NCI-H345 (cell line): Measurements from ENCODE around the gene STAG1.
A peak's percentile ranks its signal among the peaks of the same experiment; 100 is the strongest.
"Not testable (repeated sequence)": the region's sequence is repeated elsewhere in the genome, so short reads cannot be mapped to it uniquely, and the experiment has no call there.

Source experiments
- DNase-seq: peaks from one replicate; lab custom pipeline; 2025; lab: John Stamatoyannopoulos, UW

The STAG1 gene

GRCh38 chr3:136752172-136752421 is at the start of gene STAG1:
TSS of gene STAG1 (minus strand) at chr3:136752378. CDS start at chr3:136630898, 121,480 bp downstream.
- DNase-seq, result no peak

GRCh38 chr3:136801146-136801545 is 49.0 kb upstream of the STAG1 start:
- not testable (repeated sequence) for DNase-seq

DNA sequence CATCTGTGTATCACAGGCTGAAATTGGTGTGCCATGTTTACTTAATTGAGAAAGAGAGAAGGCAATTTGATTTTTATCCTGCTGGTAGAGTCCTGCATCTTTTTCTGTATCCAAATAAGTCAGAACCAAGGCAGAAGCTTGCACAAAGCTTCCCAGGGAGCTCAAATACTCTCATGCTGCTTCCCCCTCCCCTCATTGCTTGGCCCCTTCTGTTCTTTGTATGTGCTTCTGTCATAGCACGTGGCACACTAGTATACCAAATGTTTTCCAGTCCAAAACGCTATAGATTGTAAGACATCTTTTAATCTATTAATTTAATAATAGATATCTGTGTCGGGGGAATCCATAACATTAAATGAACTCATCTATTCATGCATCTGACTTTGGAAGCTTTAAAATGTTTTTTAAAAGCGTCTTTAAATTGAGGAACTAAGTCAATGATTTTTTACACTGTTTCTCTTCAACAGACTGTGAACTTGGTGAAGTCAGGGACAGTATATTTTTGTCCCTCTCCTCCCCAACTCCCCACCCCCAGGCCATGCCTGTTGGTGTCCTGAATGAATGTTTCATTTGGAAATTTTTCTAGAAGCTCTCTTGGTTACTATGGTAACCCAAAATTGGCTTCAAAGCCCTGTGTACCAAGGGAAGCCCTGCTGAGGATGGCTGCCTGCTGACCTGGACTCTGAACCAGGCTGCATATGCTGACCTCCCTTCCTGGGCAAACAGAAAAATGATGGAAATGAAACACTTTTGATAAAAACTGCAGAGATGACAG is 40.6 kb upstream of the STAG1 start:
- no peak for DNase-seq

DNA sequence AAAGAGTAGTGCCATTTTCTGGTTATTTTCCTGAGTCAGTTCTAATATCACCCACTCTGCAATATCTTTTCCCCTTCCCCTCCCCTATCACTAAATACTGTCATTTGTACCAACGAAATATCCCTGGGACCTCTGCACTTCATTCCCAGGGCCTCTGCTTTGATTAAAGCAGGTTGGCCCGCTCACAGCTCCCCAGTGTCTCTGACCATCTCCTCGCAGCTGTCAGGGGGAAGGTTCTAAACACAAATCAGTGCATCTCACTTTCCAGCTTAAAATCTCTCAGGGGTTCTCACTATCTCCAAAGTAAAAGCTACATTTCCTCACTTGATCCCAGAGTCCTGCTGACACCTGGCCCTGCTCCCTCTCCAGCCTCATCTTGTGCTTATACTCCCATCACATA is 38.6 kb upstream of the STAG1 start:
- no peak for DNase-seq

DNA sequence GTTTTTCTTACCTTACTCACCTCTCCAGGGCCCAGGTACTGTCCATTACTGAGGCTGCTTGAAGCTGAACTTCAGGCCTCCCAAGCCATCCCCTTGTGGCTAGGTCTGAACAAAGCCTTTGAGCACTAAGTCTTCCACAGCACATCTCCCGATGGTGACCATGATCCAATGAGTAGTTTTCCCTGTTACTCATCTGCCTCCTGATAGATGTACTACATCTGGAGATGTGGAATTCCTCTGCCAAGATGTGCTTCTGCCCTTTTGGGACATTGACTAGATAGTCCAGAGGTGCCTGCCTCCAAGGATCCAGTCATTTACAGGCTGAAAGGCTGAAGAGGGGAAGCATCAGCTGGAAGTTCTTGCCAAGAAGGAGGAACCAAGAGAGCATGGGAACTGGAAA is 37.8 kb upstream of the STAG1 start:
- no peak for DNase-seq

DNA sequence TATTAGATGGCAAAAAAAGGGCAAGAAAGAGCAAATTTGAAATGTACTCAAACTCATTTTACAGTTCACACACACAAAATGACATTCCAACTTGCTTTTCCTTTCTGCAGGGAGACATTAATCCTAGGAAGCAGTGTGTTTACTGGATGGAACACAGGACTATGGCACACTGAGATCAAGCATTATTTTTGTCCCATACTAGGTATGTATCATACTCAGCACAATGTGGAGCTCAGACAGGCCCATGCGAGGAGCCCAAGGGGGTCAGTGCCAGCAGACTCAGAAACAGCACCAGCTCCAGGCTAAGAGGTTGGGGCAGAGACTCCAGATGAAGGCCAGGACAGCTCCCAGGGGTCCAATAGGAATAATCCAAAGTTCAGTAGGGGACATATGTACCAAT is 36.0 kb upstream of the STAG1 start:
- DNase-seq, result no peak

DNA sequence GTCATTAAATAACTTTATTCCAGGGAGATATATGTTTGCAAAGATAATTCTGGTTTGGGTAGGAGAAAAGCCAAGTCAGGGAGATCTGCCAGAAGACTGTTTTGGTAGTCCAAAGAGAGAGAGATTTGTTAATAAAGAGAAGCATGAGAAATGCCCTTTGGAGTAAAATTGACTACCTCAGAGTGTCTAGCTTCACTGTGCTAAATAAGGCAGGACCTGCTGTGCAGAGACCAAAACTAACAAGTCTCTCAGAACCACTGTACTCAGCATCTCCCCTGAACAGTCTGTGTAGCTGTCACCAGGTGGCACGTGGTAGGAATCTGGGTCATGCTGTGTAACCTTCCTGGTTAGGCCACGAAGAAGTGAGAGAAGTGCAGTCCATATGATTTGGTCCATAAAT is 35.2 kb upstream of the STAG1 start:
- no peak for DNase-seq

DNA sequence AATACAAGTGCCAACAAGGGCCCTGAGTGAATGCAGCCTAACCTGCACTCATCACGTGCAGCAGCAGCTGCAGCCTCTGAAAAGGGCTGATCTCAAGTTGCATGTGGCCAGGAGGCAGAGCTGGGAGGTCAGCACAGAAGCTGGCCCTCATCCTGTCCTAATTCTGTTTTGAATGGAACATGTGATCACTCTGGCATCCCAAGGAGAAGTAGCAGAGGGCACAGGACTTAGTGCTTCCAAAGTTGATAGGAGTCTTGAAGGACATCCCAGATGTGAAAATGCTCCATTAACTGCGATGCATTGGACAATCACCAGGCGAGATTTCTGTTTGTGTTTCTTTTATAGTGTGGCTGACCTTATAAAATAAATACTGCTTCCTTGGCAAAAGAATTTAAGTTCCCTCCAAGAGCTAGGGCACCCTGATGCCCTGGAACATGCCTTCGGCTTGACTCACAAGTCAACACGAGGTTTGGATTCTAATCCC is 31.6 kb upstream of the STAG1 start:
- DNase-seq, result no peak

- DNase-seq, result no peak
Measured at GRCh38 chr3:136780741-136781140, 28.6 kb upstream of the STAG1 start.

GRCh38 chr3:136778865-136779264 is 26.7 kb upstream of the STAG1 start:
- no peak for DNase-seq

GRCh38 chr3:136772709-136773108 is 20.5 kb upstream of the STAG1 start:
- no peak for DNase-seq

- DNase-seq, result not testable (repeated sequence)
Measured at GRCh38 chr3:136758160-136759102, 6.3 kb upstream of the STAG1 start.

DNA sequence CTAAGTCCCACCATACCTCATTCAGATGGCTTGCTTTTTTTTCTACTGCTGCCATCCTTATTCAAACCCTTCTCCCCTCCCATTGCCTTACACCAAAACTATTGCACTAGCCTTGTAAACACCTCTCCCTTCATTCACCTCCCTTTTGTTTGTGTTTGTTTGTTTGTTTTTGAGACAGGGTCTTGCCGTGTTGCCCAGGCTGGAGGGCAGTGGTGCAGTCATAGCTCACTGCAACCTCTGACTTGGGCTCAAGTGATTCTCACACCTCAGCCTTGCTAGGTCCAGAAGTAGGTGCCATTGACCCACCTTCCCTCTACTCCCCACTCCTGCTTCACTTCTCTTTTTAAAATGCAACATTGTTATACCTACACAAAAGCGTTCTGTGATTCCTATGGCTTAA is 3.0 kb upstream of the STAG1 start:
- DNase-seq, result no peak

DNA sequence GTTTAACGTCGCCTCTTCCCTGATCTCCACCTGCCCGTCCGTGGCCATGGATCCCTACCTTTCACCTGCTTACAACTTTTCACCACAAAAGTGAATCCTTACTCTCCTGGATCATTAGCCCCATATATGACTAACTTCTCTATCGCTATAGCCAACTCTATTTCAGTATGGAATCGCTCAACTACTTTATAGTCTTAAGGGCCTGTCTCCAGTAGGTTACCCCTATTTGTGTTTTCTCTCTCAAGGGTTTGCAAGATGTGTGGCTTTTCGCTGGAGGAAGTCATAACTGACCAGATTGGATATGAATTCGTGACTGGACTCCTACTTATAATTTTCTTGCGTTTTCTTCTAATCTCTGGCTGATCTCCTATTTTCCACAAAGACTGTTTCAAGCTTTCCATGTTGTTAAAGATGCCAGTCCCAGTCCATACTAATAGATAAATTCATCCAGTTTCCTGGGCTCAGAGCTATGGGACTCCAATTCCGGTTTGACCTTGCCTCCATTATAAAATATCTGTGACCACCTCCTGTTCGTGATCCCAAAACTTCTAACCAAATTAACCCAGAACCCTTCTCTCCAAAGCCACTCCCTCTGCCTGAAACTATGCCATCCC is 1.3 kb upstream of the STAG1 start:
- no peak for DNase-seq

GRCh38 chr3:136752422-136753325 is 496 bp upstream of the STAG1 start:
- DNase-seq, result peak; percentile 96

DNA sequence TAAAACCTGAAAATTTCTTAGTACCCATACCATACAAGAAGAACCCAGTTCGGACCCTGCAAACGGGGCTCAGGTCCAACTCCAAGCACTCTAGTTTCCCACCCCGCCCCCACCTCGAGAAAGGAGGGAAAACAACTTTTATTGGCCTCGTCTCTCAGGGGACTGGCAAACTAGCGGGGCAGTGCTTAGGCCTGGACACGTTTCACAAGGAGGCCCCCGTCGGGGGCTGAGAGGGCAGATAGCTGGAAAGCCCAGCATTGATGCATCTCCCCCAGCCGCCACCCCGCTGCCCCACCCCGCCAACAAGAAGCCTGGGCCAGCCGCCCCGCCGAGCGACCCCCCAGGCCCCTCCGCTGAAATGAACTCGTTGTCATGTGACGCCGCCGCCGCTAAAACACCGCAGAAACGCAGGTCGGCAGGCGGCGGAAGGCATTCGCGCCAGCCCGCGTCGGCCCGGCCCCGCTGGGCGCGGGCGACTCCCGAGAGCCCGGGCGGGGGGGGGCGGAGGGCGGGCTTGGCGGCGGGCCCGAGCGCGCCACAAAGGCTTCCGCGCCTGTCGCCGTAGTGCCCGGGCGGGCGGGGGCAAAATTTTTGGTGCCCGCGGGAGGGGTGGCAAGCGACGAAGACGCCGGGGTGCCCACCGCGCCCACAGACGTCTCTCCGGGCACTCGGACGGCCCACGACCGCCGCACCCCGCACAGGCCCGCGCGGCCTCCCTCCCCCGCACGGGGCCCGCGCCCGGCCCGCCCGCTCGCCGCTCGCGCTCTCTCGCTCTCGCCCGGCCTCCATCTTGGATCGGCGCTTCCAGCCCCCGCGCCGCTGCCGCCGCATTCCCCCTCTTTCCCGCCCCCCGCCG is 634 bp downstream of the STAG1 start:
- peak; percentile 63 for DNase-seq

DNA sequence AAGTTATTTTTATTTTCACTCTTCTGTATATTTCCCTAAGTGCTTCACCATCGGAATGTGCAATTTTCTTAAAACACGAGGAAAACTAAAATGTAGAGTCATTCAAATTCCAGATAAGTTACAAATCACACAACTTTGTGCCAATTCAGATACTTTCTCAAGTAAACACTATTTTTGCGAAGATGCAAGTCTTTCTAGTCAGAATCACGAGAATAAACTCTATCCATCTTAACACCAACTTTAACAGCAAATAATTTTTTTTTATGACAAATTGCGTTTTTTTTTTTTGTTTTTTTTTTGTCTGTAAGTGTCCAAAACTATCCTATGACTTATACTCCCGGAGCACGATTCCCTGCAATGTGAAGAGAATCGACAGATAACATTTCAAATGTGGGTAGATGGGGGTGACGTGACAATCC is 1.3 kb downstream of the STAG1 start:
- DNase-seq, result no peak

- DNase-seq, result no peak
Measured at GRCh38 chr3:136750209-136750896, 1.8 kb downstream of the STAG1 start.

GRCh38 chr3:136749602-136750001 is 2.6 kb downstream of the STAG1 start:
- DNase-seq, result not testable (repeated sequence)

GRCh38 chr3:136749091-136749490 is 3.1 kb downstream of the STAG1 start:
- DNase-seq, result no peak
